ENCODE results near the gene OTUB2. TPM values are rescaled to one million over a fixed set of nuclear protein-coding genes. Genes with fewer than 3 reads are reported as not detected.

OTUB2 gene
- total RNA-seq, 1 experiment from 2014 or later = 1.1 TPM

DNA sequence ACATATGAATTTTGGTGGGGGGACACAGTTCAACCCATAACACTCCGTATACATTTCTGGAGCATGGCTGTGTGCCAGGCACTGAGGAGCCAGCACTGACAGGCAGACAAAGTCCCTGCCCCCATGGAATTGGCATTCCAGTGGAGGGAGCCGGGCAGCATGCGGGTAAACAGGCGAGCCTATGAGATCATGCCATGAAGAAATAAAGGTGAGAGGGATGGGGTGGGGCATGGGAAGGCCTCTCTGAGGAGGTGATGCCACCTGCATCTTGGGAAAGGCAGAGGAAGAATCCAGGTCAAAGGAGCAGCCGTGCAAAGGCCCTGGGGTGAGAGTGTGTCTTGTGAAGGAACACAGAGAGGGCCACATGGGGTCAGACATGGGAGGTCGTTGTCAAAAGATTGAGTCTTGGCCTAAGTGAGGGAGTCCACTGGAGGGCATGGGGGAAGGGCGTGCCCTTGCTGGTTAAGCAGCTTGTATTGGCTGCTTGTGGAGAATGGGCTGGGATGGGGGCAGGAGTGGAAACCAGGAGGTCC lies 3.6 kb downstream of the OTUB2 start:
- POLR2A ChIA-PET (ENCODE audit: low non-redundant PET) = no interaction called here
- DNase-seq (ENCODE audit: low spot score) = no peak
- H3K27ac ChIP-seq (ENCODE audit: low read depth, low read length, poor library complexity, severe bottlenecking) = no peak overlapping the region
- no peaks in the 10 kb centered on the region for H3K9me3 ChIP-seq (ENCODE audit: low read depth, low read length, poor library complexity, severe bottlenecking)
- H3K36me3 ChIP-seq (ENCODE audit: insufficient read depth, low read length, poor library complexity, severe bottlenecking) = no peaks in the 10 kb centered on the region
- TF ChIP-seq EZH2 (IDR thresholded peaks at IDR 0.05; ENCODE audit: borderline replicate concordance, low read depth, low read length, poor library complexity, severe bottlenecking) = no peak
- TF ChIP-seq, protein P1, sequence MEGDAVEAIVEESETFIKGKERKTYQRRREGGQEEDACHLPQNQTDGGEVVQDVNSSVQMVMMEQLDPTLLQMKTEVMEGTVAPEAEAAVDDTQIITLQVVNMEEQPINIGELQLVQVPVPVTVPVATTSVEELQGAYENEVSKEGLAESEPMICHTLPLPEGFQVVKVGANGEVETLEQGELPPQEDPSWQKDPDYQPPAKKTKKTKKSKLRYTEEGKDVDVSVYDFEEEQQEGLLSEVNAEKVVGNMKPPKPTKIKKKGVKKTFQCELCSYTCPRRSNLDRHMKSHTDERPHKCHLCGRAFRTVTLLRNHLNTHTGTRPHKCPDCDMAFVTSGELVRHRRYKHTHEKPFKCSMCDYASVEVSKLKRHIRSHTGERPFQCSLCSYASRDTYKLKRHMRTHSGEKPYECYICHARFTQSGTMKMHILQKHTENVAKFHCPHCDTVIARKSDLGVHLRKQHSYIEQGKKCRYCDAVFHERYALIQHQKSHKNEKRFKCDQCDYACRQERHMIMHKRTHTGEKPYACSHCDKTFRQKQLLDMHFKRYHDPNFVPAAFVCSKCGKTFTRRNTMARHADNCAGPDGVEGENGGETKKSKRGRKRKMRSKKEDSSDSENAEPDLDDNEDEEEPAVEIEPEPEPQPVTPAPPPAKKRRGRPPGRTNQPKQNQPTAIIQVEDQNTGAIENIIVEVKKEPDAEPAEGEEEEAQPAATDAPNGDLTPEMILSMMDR (conservative IDR thresholded peaks at IDR 0.05; ENCODE audit: low read depth, low read length) = no peak
- intact Hi-C loops (cut with micrococcal nuclease; ENCODE audit: unreplicated experiment) = no loop called here
- CTCF ChIA-PET = interaction anchor here (1.4 kb wide), 1 partner anchor 8 kb away, joined by 3 read pairs; no protein-coding TSS in a partner anchor
- H3K4me3 ChIP-seq (ENCODE audit: low read depth, low read length, poor library complexity, severe bottlenecking) = no peak overlapping the region
- H3K27me3 ChIP-seq (replicated peaks; ENCODE audit: insufficient read depth, low read depth, low read length, poor library complexity) = no peaks in the 10 kb centered on the region
- H3K4me1 ChIP-seq (ENCODE audit: insufficient read depth, low read length, poor library complexity, severe bottlenecking) = no peaks in the 10 kb centered on the region
- no TSS peak for BruUV-seq (replicated peaks)

DNA sequence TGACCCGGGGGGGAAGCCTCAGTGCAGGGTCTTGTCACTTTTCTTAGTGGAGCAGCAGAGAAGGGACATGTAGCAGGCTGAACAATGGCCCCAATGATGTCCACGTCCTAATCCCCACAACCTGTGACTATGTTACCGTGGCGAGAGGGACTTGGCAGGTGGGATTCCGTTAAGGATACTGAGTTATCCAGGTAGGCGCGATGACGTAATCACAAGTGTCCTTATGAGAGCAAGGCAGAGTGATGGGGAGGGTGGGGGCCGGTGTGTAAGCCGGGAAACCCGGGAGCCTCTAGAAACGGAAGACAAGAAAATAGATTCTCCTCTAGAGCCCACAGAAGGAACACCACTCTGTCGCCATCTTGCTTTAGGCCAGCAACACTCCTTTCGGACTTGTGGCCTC lies 4.4 kb downstream of the OTUB2 start:
- BruUV-seq (replicated peaks) = no TSS peak
- intact Hi-C loops (cut with micrococcal nuclease; ENCODE audit: unreplicated experiment) = no loop called here

DNA sequence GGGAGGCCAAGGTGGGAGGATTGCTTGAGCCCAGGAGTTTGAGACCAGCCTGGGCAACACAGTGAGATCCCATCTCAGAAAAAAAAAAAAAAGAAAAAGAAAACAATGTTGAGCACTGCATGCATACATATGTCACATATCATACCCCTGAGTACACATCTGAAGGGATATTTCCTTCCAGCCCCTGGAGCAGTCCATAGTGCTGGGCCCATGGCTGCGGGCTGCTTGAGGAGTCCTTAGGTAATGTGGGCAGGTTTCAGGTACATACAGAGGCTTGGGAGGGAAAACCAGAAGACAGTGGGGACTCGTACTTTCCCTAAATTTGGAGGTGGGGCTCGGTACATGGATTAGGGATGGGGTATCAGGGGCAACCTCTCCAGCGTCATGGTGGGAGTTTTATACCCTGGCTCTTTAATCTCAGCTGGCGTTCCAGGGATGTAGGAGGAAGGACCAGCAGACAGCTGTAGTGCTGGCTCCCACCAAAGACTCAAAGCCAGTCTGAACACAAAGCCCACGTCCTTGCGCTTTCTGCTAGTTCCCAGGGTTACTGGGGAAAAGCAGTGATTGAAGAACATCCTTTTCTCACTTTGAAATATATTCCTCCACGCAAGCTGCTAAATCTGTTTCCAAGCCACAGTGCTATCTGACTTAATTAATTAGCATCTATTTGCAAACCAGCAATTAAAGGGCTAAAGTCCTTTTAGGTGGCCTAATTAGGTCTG lies 5.2 kb downstream of the OTUB2 start:
- intact Hi-C loops (cut with micrococcal nuclease; ENCODE audit: unreplicated experiment) = no loop called here
- no peak overlapping the region for H3K4me3 ChIP-seq (ENCODE audit: low read depth, low read length, poor library complexity, severe bottlenecking)
- no TSS peak for BruUV-seq (replicated peaks)
- TF ChIP-seq, protein P1 (conservative IDR thresholded peaks at IDR 0.05; ENCODE audit: low read depth, low read length) = no peak
- TF ChIP-seq EZH2 (IDR thresholded peaks at IDR 0.05; ENCODE audit: borderline replicate concordance, low read depth, low read length, poor library complexity, severe bottlenecking) = no peak
- ChIA-PET POLR2A (ENCODE audit: low non-redundant PET) (no interaction called here), CTCF (no interaction called here)
- no peaks in the 10 kb centered on the region for H3K36me3 ChIP-seq (ENCODE audit: insufficient read depth, low read length, poor library complexity, severe bottlenecking)
- no peaks in the 10 kb centered on the region for H3K9me3 ChIP-seq (ENCODE audit: low read depth, low read length, poor library complexity, severe bottlenecking)
- no peaks in the 10 kb centered on the region for H3K4me1 ChIP-seq (ENCODE audit: insufficient read depth, low read length, poor library complexity, severe bottlenecking)
- DNase-seq (ENCODE audit: low spot score) = no peak
- H3K27ac ChIP-seq (ENCODE audit: low read depth, low read length, poor library complexity, severe bottlenecking) = no peak overlapping the region
- H3K27me3 ChIP-seq (replicated peaks; ENCODE audit: insufficient read depth, low read depth, low read length, poor library complexity) = no peaks in the 10 kb centered on the region

More for the DNA sequence above, 4.4 kb downstream of the OTUB2 start:
- H3K4me3 ChIP-seq (ENCODE audit: low read depth, low read length, poor library complexity, severe bottlenecking) = no peak overlapping the region
- no peak for DNase-seq (ENCODE audit: low spot score)
- no peak overlapping the region for H3K27ac ChIP-seq (ENCODE audit: low read depth, low read length, poor library complexity, severe bottlenecking)
- ChIA-PET POLR2A (ENCODE audit: low non-redundant PET) (no interaction called here), CTCF (no interaction called here)
- TF ChIP-seq EZH2 (IDR thresholded peaks at IDR 0.05; ENCODE audit: borderline replicate concordance, low read depth, low read length, poor library complexity, severe bottlenecking) = no peak
- TF ChIP-seq, protein P1 (conservative IDR thresholded peaks at IDR 0.05; ENCODE audit: low read depth, low read length) = no peak
- H3K9me3 ChIP-seq (ENCODE audit: low read depth, low read length, poor library complexity, severe bottlenecking) = no peaks in the 10 kb centered on the region
- no peaks in the 10 kb centered on the region for H3K36me3 ChIP-seq (ENCODE audit: insufficient read depth, low read length, poor library complexity, severe bottlenecking)
- no peaks in the 10 kb centered on the region for H3K27me3 ChIP-seq (replicated peaks; ENCODE audit: insufficient read depth, low read depth, low read length, poor library complexity)
- no peaks in the 10 kb centered on the region for H3K4me1 ChIP-seq (ENCODE audit: insufficient read depth, low read length, poor library complexity, severe bottlenecking)

Measured in A673 (cell line).